ENCODE results near the gene DYNC1H1. TPM values are rescaled to one million over a fixed set of nuclear protein-coding genes. Genes with fewer than 3 reads are reported as not detected.

The DYNC1H1 gene
- total and polyA plus RNA-seq, 2 donors (not counting 1 experiment from before 2014, with no cell fraction given), result 73.2 to 257 TPM

GRCh38 chr14:102084931-102085330, 120.6 kb downstream of the DYNC1H1 start:
- Mint-ChIP-seq H3K27me3 (no peaks in the 10 kb centered on the region), H3K4me1 (peaks cover 55% of the 10 kb centered on the region), H3K9me3 (ENCODE audit: insufficient read depth) (no peaks in the 10 kb centered on the region), H3K27ac (peak overlapping the region; percentile 47), H3K4me3 (peak overlapping the region; percentile 87)
- Histone ChIP-seq H3K36me3 (replicated peaks in 1 of 2; ENCODE audit: control extremely low read depth in 1 of 2, control insufficient read depth in 1 of 2, extremely low read depth in 1 of 2, insufficient read depth in 2 of 2, low read length in 1 of 2) (peaks cover 4 to 60% of the 10 kb centered on the region in 2 experiments), H3K4me2 (replicated peaks; ENCODE audit: low read depth, low read length, poor library complexity, severe bottlenecking) (peak overlapping the region; percentile 87), H3K4me3 (ENCODE audit: control extremely low read depth in 1 of 5, extremely low read depth in 1 of 5, insufficient read depth in 1 of 5, low read depth in 2 of 5, low read length in 4 of 5) (no peak overlapping the region), H4K20me1 (ENCODE audit: control insufficient read depth, insufficient read depth, low read length, poor library complexity, severe bottlenecking) (peaks cover 17% of the 10 kb centered on the region), H3K27ac (ENCODE audit: low read length in 2 of 2) (no peak overlapping the region), H3K4me1 (ENCODE audit: control insufficient read depth in 2 of 2, insufficient read depth in 2 of 2, low read length in 2 of 2) (peaks cover 18 to 28% of the 10 kb centered on the region in 2 donors), H3K9me3 (ENCODE audit: control extremely low read depth in 1 of 3, control insufficient read depth in 2 of 3, insufficient read depth in 1 of 3, low read length in 2 of 3) (no peaks in the 10 kb centered on the region), H2AFZ (ENCODE audit: insufficient read depth, low read depth, low read length, poor library complexity, severe bottlenecking) (no peak overlapping the region), H3K79me2 (ENCODE audit: control insufficient read depth, insufficient read depth, low read length) (peaks cover 22% of the 10 kb centered on the region), H3K27me3 (replicated peaks in 1 of 4; ENCODE audit: control extremely low read depth in 1 of 4, control insufficient read depth in 3 of 4, insufficient read depth in 4 of 4, low read length in 3 of 4) (no peaks in the 10 kb centered on the region), H3K9ac (ENCODE audit: low read length) (no peak overlapping the region)
- DNase-seq (no peak), ATAC-seq (ENCODE audit: low read depth) (no peak)
- ChIA-PET POLR2A (no interaction called here), CTCF (interaction anchor here (1.3 to 1.8 kb wide), 2 partner anchors 11 to 36 kb away, joined by 4 to 5 read pairs; no protein-coding TSS in a partner anchor)
- 88% methylated on average over 4 of the region's 6 CpGs for WGBS (ENCODE audit: insufficient coverage)
- TF ChIP-seq EZH2 (IDR thresholded peaks at IDR 0.05; ENCODE audit: borderline replicate concordance, insufficient read depth, low read depth, low read length, poor library complexity, severe bottlenecking) (no peak), CTCF (IDR thresholded peaks at IDR 0.05) (no peak)
- intact Hi-C loops (cut with micrococcal nuclease), result loop anchor here (5.0 kb wide), 2 partner anchors 208 to 1252 kb away; no protein-coding TSS in a partner anchor

DNA sequence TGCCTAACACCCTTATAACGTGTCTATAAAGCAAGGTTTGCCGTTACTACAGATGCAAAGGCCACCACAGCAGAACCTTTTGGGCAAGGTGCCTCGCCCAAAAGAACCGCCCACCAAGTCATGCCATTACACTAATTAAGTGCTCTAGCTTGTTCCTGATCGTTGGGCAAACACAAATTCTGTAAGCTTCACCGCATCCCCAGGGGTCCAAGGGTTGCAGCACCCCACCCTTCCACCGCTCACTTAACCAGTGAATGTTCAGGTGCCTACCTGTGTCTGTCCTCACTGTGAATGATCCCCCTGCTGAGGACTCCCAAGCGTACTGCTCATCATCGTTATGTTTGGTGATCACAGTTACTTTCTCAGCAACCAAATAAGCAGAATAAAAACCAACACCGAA, 121.1 kb downstream of the DYNC1H1 start:
- H3K9me3 ChIP-seq (ENCODE audit: control extremely low read depth in 1 of 3, control insufficient read depth in 2 of 3, insufficient read depth in 1 of 3, low read length in 2 of 3), result no peaks in the 10 kb centered on the region
- peaks cover 4 to 54% of the 10 kb centered on the region in 2 experiments for H3K36me3 ChIP-seq (replicated peaks in 1 of 2; ENCODE audit: control extremely low read depth in 1 of 2, control insufficient read depth in 1 of 2, extremely low read depth in 1 of 2, insufficient read depth in 2 of 2, low read length in 1 of 2)
- no peak for ATAC-seq (ENCODE audit: low read depth)
- H3K9me3 Mint-ChIP-seq (ENCODE audit: insufficient read depth), result no peaks in the 10 kb centered on the region
- H3K27ac Mint-ChIP-seq, result peak overlapping the region; percentile 95
- no peak overlapping the region for H2AFZ ChIP-seq (ENCODE audit: insufficient read depth, low read depth, low read length, poor library complexity, severe bottlenecking)
- peak overlapping the region; percentile 96 to 98 for H3K27ac ChIP-seq (ENCODE audit: low read length in 2 of 2)
- intact Hi-C loops (cut with micrococcal nuclease), result loop anchor here (5.0 kb wide), 2 partner anchors 208 to 1252 kb away; no protein-coding TSS in a partner anchor
- peak overlapping the region; percentile 87 for H3K4me3 Mint-ChIP-seq
- CTCF ChIA-PET, result interaction anchor here (1.1 to 1.8 kb wide), 2 partner anchors 11 to 37 kb away, joined by 3 to 4 read pairs; no protein-coding TSS in a partner anchor
- peaks cover 17% of the 10 kb centered on the region for H4K20me1 ChIP-seq (ENCODE audit: control insufficient read depth, insufficient read depth, low read length, poor library complexity, severe bottlenecking)
- peak overlapping the region; percentile 91 for H3K9ac ChIP-seq (ENCODE audit: low read length)
- WGBS (ENCODE audit: insufficient coverage), result 68% methylated on average over 7 of the region's 10 CpGs
- no peaks in the 10 kb centered on the region for H3K27me3 Mint-ChIP-seq
- no peaks in the 10 kb centered on the region for H3K27me3 ChIP-seq (replicated peaks in 1 of 4; ENCODE audit: control extremely low read depth in 1 of 4, control insufficient read depth in 3 of 4, insufficient read depth in 4 of 4, low read length in 3 of 4)
- DNase-seq, result no peak
- POLR2A ChIA-PET, result no interaction called here
- TF ChIP-seq EZH2 (IDR thresholded peaks at IDR 0.05; ENCODE audit: borderline replicate concordance, insufficient read depth, low read depth, low read length, poor library complexity, severe bottlenecking), result no peak
- no peak for TF ChIP-seq CTCF (IDR thresholded peaks at IDR 0.05)
- H3K4me3 ChIP-seq (ENCODE audit: control extremely low read depth in 1 of 5, extremely low read depth in 1 of 5, insufficient read depth in 1 of 5, low read depth in 2 of 5, low read length in 4 of 5), result peak overlapping the region in 4 of 5 experiments; percentile 79 to 91 (median 82)
- peaks cover 22% of the 10 kb centered on the region for H3K79me2 ChIP-seq (ENCODE audit: control insufficient read depth, insufficient read depth, low read length)
- H3K4me2 ChIP-seq (replicated peaks; ENCODE audit: low read depth, low read length, poor library complexity, severe bottlenecking), result peak overlapping the region; percentile 87
- peaks cover 58% of the 10 kb centered on the region for H3K4me1 Mint-ChIP-seq
- H3K4me1 ChIP-seq (ENCODE audit: control insufficient read depth in 2 of 2, insufficient read depth in 2 of 2, low read length in 2 of 2), result peaks cover 18 to 28% of the 10 kb centered on the region in 2 donors
